WI38 (cell line): ENCODE results near the gene RAPGEFL1.

ENCODE experiments used
- H3K4me3 ChIP-seq: 2 replicates; pipeline ENCODE4 v1.5.1; 2011; ENCODE audit warnings: low read depth, mild to moderate bottlenecking, control low read depth, low read length
- CTCF ChIP-seq: IDR thresholded peaks from 2 replicates; pipeline ENCODE4 v1.5.1; 2012; ENCODE audit warnings: low read depth, mild to moderate bottlenecking, control low read depth, low read length

The RAPGEFL1 gene

GRCh38 chr17:40241252-40241834 lies 64.1 kb downstream of the RAPGEFL1 start:
- no peak overlapping the region for H3K4me3 ChIP-seq
- TF ChIP-seq CTCF = no peak

- H3K4me3 ChIP-seq = no peak overlapping the region
- TF ChIP-seq CTCF = no peak
Observed at GRCh38 chr17:40242774-40243173, 65.5 kb downstream of the RAPGEFL1 start.

GRCh38 chr17:40243761-40244160 lies 66.5 kb downstream of the RAPGEFL1 start:
- no peak for TF ChIP-seq CTCF
- no peak overlapping the region for H3K4me3 ChIP-seq

- TF ChIP-seq CTCF = no peak
- H3K4me3 ChIP-seq = no peak overlapping the region
Observed at GRCh38 chr17:40244255-40244654, 67.0 kb downstream of the RAPGEFL1 start.
